Endodermal cell (in vitro differentiated cells): Measurements from ENCODE around the gene TUBA8. TPM values are rescaled to one million over a fixed set of nuclear protein-coding genes. Genes with fewer than 3 reads are reported as not detected.

Experiments
- DNase-seq: peaks from one replicate; pipeline ENCODE4 v3.0.0-alpha.2; 2017
- H3K27ac ChIP-seq: 2 replicates; pipeline ENCODE4 v1.5.1; 2013; ENCODE audit warnings: mild to moderate bottlenecking, low read depth, low read length, moderate library complexity
- H3K27me3 ChIP-seq: 2 replicates; pipeline ENCODE4 v1.6.1; 2013; ENCODE audit warnings: mild to moderate bottlenecking, low read length, moderate library complexity; ENCODE audit not compliant: insufficient read depth, control insufficient read depth, poor library complexity, severe bottlenecking
- H3K36me3 ChIP-seq: 2 replicates; pipeline ENCODE4 v1.7.0; 2013; ENCODE audit warnings: mild to moderate bottlenecking, low read length, moderate library complexity; ENCODE audit not compliant: control insufficient read depth, insufficient read depth
- H3K4me1 ChIP-seq: one replicate; pipeline ENCODE4 v1.7.0; 2013; ENCODE audit warnings: low read length; ENCODE audit not compliant: control insufficient read depth, insufficient read depth
- H3K4me3 ChIP-seq: 2 replicates; pipeline ENCODE4 v1.5.1; 2013; ENCODE audit warnings: mild to moderate bottlenecking, low read length, moderate library complexity
- H3K9ac ChIP-seq: 2 replicates; pipeline ENCODE4 v1.6.1; 2013; ENCODE audit warnings: mild to moderate bottlenecking, low read length, moderate library complexity; ENCODE audit not compliant: poor library complexity, severe bottlenecking; ENCODE audit errors: extremely low read depth
- H3K9me3 ChIP-seq: 2 replicates; pipeline ENCODE4 v1.6.1; 2013; ENCODE audit warnings: mild to moderate bottlenecking, low read length, moderate library complexity; ENCODE audit not compliant: control insufficient read depth
- H3K27ac Mint-ChIP-seq: 2 replicates; pipeline ENCODE4 v1.8.0; 2020; ENCODE audit warnings: mixed read lengths
- H3K27me3 Mint-ChIP-seq: 2 replicates; pipeline ENCODE4 v1.8.0; 2021; ENCODE audit warnings: mild to moderate bottlenecking, mixed read lengths; ENCODE audit not compliant: insufficient read depth
- H3K36me3 Mint-ChIP-seq: 2 replicates; pipeline ENCODE4 v1.8.0; 2020; ENCODE audit warnings: low read depth, mixed read lengths
- H3K4me1 Mint-ChIP-seq: 2 replicates; pipeline ENCODE4 v1.8.0; 2020; ENCODE audit warnings: mixed read lengths
- H3K4me3 Mint-ChIP-seq: 2 replicates; pipeline ENCODE4 v1.8.0; 2020; ENCODE audit warnings: mild to moderate bottlenecking, moderate library complexity, mixed read lengths
- H3K9me3 Mint-ChIP-seq: 2 replicates; pipeline ENCODE4 v1.8.0; 2020; ENCODE audit warnings: mild to moderate bottlenecking, mixed read lengths
- WGBS, 2 experiments: methylation state at CpG; one replicate each; pipeline versions ENCODE4 v1.1.5 to v1.1.7; 2013; ENCODE audit warnings: missing lambda C conversion rate in 2 of 2, mixed read lengths in 1 of 2; ENCODE audit not compliant: insufficient coverage in 1 of 2, insufficient read length in 1 of 2; 5-methylcytosine and 5-hydroxymethylcytosine counted together
- total RNA-seq, 2 donors: library from RNA; stranded (reverse); fragmentation: NEBNext Ultra II Directional in 1 of 2; extraction: Animal tissue kit (Norgen Biotek cat#: 25700) in 1 of 2; gene quantifications; 2 replicates in 1 of 2; 3 replicates in 1 of 2; pipeline ENCODE4 v1.2.1, GENCODE V29; 2021
- TF ChIP-seq, protein P1 (sequence below): fragments of 200-600 bp; sonication (generic); conservative IDR thresholded peaks from 2 replicates; pipeline ENCODE4 v1.5.0; 2021; ENCODE audit warnings: antibody characterized with exemption, mild to moderate bottlenecking

TUBA8 gene
- total RNA-seq, 2 donors from 2014 or later: 0.58 to 0.66 TPM

DNA sequence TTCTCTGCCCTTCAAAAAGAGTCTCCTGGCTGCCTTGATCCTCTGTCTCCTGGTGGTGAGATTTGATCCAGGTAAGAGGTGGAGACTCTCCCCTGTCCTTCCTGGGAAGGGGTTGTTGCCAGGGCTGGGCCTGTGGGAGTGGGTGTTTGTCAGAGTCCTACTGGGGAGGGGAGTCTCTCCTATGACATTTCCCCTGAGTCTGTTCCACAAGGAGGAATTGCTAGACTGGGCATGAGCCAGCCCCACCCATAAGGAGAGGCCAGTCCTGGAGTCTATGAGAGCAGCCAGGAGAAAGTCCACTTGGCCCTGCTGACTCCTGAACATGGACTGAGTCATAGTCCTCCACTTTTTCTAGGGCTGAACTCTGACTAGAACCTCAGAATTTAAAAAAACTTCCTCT lies 25.4 kb upstream of the TUBA8 start:
- no peak for DNase-seq
- H3K36me3 ChIP-seq: peaks cover 89% of the 10 kb centered on the region
- no peaks in the 10 kb centered on the region for H3K4me1 ChIP-seq
- no peaks in the 10 kb centered on the region for H3K9me3 ChIP-seq
- TF ChIP-seq, protein P1, sequence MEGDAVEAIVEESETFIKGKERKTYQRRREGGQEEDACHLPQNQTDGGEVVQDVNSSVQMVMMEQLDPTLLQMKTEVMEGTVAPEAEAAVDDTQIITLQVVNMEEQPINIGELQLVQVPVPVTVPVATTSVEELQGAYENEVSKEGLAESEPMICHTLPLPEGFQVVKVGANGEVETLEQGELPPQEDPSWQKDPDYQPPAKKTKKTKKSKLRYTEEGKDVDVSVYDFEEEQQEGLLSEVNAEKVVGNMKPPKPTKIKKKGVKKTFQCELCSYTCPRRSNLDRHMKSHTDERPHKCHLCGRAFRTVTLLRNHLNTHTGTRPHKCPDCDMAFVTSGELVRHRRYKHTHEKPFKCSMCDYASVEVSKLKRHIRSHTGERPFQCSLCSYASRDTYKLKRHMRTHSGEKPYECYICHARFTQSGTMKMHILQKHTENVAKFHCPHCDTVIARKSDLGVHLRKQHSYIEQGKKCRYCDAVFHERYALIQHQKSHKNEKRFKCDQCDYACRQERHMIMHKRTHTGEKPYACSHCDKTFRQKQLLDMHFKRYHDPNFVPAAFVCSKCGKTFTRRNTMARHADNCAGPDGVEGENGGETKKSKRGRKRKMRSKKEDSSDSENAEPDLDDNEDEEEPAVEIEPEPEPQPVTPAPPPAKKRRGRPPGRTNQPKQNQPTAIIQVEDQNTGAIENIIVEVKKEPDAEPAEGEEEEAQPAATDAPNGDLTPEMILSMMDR: no peak
- H3K9me3 Mint-ChIP-seq: no peaks in the 10 kb centered on the region
- no peaks in the 10 kb centered on the region for H3K27me3 ChIP-seq
- peaks cover 79% of the 10 kb centered on the region for H3K36me3 Mint-ChIP-seq
- no peak overlapping the region for H3K4me3 Mint-ChIP-seq
- H3K9ac ChIP-seq: no peak overlapping the region
- no peak overlapping the region for H3K27ac ChIP-seq
- H3K4me1 Mint-ChIP-seq: no peaks in the 10 kb centered on the region
- no peaks in the 10 kb centered on the region for H3K27me3 Mint-ChIP-seq
- no peak overlapping the region for H3K27ac Mint-ChIP-seq
- H3K4me3 ChIP-seq: no peak overlapping the region

DNA sequence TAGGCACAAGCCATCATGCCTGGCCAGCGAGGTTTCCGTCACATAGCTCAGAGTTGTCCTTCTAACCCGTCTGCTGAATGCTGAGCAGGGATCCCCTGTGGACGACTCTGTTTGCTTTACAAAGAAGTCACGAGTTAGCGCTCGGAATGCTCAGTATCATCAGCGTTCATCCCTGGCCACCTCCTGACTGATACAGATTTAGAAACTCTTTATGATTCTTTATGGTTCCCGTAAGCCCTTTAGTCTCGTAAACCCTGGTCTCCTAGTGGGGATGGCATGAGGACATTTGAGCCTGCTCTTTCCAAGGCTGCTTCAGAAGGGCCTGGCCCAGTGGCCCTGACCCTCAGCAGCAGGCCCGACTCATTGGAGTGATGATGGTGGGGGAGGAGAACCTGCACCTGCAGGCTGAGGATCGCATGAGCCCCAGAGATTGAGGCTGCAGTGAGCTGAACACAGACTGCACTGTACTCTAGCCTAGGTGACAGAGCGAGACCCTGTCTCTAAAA lies 23.2 kb upstream of the TUBA8 start:
- H3K27ac ChIP-seq: no peak overlapping the region
- no peaks in the 10 kb centered on the region for H3K27me3 ChIP-seq
- H3K9me3 ChIP-seq: no peaks in the 10 kb centered on the region
- peaks cover 76% of the 10 kb centered on the region for H3K36me3 ChIP-seq
- no peak overlapping the region for H3K9ac ChIP-seq
- Mint-ChIP-seq H3K4me1 (no peaks in the 10 kb centered on the region), H3K27ac (no peak overlapping the region), H3K27me3 (no peaks in the 10 kb centered on the region), H3K4me3 (no peak overlapping the region), H3K36me3 (peaks cover 75% of the 10 kb centered on the region), H3K9me3 (no peaks in the 10 kb centered on the region)
- 84 to 87% methylated on average over 8 to 12 of the region's 13 CpGs for WGBS, 2 experiments
- no peaks in the 10 kb centered on the region for H3K4me1 ChIP-seq
- DNase-seq: no peak
- H3K4me3 ChIP-seq: no peak overlapping the region
- TF ChIP-seq, protein P1: no peak

DNA sequence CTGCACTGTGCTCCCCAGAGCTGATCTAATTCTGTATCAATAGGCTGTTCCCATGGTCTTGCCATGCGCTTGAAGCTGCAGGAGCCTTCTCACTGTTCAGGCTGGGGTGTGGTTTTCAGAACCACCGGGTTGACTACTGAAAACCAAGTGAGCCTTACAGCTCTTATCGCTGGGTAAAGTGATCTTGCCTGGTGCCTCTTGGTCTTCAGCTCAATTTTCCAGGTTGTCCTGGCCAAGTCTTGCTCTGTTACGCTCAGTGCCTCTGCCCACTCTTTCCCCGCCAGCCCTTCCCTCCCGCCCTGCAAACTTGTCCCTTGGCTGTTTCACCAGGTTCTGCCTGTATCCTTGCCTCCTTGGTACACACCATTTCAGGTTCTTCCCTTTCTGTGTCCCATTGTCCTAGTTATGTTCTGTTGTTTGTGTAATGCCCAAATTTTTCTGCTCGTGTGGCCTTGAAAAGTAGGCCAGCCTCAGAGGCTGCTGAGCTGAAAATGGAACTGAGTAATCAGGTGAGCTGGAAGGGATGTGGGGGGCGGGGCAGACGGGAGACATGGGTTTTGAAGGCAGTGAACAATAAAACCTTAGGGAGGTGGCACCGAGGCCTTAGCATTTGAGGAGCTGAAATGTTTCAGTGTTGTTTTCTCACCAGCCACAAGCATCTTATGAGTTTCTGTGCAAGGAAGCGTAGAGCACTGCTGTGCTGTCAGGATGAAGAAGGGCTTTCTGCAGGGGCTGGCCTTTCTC lies 21.6 kb upstream of the TUBA8 start:
- Histone ChIP-seq H3K27me3 (no peaks in the 10 kb centered on the region), H3K4me3 (no peak overlapping the region), H3K27ac (no peak overlapping the region), H3K36me3 (peaks cover 61% of the 10 kb centered on the region), H3K4me1 (no peaks in the 10 kb centered on the region), H3K9me3 (peaks cover 4% of the 10 kb centered on the region), H3K9ac (no peak overlapping the region)
- Mint-ChIP-seq H3K4me1 (no peaks in the 10 kb centered on the region), H3K27me3 (no peaks in the 10 kb centered on the region), H3K9me3 (no peaks in the 10 kb centered on the region), H3K27ac (no peak overlapping the region), H3K36me3 (peaks cover 71% of the 10 kb centered on the region), H3K4me3 (no peak overlapping the region)
- no peak for DNase-seq
- TF ChIP-seq, protein P1: no peak
- WGBS, 2 experiments: 91 to 93% methylated on average over 8 to 11 of the region's 11 CpGs
